ENCODE data around the gene MLLT1.

- TF ChIP-seq, protein P1, sequence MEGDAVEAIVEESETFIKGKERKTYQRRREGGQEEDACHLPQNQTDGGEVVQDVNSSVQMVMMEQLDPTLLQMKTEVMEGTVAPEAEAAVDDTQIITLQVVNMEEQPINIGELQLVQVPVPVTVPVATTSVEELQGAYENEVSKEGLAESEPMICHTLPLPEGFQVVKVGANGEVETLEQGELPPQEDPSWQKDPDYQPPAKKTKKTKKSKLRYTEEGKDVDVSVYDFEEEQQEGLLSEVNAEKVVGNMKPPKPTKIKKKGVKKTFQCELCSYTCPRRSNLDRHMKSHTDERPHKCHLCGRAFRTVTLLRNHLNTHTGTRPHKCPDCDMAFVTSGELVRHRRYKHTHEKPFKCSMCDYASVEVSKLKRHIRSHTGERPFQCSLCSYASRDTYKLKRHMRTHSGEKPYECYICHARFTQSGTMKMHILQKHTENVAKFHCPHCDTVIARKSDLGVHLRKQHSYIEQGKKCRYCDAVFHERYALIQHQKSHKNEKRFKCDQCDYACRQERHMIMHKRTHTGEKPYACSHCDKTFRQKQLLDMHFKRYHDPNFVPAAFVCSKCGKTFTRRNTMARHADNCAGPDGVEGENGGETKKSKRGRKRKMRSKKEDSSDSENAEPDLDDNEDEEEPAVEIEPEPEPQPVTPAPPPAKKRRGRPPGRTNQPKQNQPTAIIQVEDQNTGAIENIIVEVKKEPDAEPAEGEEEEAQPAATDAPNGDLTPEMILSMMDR (conservative IDR thresholded peaks at IDR 0.05; ENCODE audit: low read depth, low read length) = no peak
- TF ChIP-seq EZH2phosphoT487 (IDR thresholded peaks at IDR 0.05; ENCODE audit: borderline replicate concordance, low read length) (no peak), EZH2 (IDR thresholded peaks at IDR 0.05; ENCODE audit: low read length, unreplicated experiment) (no peak)
These were observed 25.6 kb downstream of the MLLT1 start for GRCh38 chr19:6253954-6254733.

All from PC-3 (cell line).